ENCODE results near the gene CXCL11.
"Not testable (repeated sequence)": the region's sequence is repeated elsewhere in the genome, so short reads cannot be mapped to it uniquely, and the experiment has no call there.

CXCL11 gene

DNA sequence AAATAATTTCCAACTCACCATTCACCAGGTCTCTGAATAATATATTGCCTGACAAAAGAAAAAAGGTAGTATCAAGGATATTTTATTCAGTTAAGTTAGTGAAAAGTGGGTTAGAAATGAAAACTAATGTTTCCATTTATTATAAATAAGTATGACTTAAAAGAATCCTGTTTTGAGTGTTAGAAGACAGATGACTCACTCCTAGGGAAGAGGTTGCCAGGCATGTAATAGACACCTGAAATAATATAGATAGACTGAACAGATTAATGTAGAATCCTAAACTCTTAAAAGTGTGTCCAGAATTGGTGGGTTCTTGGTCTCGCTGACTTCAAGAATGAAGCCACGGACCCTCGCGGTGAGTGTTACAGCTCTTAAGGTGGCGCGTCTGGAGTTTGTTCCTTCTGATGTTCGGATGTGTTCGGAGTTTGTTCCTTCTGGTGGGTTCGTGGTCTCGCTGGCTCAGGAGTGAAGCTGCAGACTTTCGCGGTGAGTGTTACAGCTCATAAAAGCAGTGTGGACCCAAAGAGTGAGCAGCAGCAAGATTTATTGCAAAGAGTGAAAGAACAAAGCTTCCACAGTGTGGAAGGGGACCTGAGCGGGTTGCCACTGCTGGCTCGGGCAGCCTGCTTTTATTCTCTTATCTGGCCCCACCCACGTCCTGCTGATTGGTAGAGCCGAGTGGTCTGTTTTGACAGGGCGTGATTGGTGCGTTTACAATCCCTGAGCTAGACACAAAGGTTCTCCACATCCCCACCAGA, 6.5 kb upstream of the CXCL11 start:
- DNase-seq (ENCODE audit: low read depth in 2 of 2) = not testable (repeated sequence)

DNA sequence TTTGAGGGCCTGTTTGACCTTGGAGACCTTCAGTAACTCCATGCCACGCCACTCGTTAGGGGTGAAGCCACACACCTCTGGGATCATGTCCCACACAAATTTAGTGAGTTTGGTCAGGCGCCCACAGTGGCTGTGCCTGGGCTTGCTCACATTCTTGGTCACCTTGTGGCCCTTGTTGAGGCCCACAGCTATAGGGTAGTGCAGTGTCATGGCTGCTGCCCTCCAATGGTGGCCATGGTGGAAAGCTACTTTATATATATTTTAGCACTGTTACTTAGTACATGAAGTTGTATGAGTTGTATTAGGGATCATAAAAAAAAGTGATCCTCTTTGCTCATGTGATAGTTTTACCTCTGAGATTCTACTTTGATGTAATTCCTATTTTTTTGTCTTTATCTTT, 985 bp upstream of the CXCL11 start:
- DNase-seq (ENCODE audit: low read depth in 2 of 2) = no peak

DNA sequence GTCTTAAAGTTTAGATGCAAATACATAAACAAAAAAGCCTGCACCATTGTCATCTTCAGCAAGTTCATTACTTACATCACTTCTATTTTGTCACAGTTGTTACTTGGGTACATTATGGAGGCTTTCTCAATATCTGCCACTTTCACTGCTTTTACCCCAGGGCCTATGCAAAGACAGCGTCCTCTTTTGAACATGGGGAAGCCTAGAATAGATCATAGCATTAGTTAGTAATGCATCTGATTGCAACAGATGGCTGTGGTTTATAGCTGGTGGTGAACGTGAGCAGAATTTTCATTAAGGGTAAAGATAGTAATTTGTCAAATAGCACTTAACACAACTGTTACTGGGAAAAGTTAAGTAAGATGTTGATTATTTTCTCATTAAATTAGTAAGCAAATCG, 729 bp downstream of the CXCL11 start:
- DNase-seq (ENCODE audit: low read depth in 2 of 2) = no peak

DNA sequence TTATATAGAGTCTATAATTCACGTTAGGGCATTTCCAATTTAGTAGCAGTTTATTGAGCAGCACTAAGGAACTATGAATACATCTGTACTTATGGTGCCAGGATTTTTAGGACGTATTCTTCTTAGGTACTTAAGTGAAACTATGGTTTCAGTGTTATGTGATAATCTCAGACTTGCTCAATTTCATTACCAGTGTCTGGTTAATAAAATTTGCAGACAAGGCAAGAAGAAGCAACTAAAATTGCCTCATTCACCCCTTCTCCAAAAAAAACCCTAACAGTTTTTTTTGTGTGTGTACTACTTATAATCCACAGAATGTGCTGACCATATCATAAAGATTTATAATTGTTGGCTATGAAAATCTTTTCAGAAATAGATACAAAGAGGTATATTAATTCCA, 6.6 kb downstream of the CXCL11 start:
- no peak for DNase-seq (ENCODE audit: low read depth in 2 of 2)

DNA sequence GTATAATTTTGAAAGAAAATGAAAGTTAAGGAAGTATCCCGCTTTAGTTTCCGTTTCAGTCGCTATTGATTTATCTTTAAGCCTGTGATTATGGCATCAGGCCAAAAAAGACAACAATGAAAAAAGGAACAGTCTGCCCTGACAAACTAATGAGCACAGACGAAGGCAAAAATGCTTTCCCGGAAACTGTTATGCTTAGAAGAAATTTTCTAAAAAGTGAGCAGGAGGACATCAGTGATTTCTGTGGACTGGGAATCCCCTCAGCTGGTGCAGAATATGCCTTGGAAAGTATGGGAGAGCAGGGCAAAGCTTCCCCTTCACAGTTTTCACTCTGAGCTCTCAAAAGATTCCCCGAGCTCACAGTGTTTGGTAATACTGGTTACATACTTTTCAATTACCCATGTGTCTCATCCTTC, 7.5 kb downstream of the CXCL11 start:
- DNase-seq (ENCODE audit: low read depth in 2 of 2) = no peak

DNA sequence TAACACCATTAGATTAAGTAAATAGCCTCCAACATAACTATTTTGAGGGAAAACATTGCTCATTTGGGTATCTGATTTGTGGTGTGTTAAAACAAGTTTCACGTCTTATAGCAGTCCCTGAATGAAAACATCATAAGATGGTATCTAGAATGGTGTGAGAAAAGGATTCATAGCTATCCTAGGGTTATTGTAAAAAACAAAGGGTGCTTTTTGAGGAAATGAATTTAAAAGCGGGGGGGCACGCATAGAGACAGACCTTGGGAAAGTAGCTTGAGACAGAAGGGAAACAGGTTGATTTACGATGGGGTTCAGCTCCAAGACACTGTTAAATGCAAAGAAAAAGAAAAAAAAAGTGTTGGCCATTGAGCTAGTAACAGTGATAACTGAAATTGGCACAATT, 11.8 kb downstream of the CXCL11 start:
- DNase-seq (ENCODE audit: low read depth in 2 of 2) = no peak

DNA sequence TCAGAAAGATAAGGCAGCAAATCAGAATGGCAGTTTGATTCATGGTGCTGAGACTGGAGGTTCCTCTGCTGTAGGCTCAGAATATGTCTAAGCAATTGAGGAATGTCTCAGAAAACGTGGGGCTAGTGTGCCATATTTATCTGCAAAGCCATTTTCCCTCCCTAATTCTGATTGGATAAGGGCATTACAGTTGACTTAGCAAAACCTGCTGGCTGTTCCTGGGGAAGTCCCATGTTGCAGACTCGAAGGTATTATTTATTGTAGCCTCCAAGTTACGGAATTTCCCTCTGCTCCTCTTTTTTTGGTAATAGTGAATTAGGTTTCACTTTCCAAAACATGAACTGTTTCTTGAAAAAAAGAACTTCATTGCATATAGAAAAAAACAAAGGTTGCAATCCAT, 12.5 kb downstream of the CXCL11 start, which contains the start of gene CXCL10:
Gene CXCL10, minus strand, starts transcription at position 109 of the 400 bp plus-strand sequence. Its CDS starts 66 bp downstream, at position 43.
- no peak for DNase-seq (ENCODE audit: low read depth in 2 of 2)

DNA sequence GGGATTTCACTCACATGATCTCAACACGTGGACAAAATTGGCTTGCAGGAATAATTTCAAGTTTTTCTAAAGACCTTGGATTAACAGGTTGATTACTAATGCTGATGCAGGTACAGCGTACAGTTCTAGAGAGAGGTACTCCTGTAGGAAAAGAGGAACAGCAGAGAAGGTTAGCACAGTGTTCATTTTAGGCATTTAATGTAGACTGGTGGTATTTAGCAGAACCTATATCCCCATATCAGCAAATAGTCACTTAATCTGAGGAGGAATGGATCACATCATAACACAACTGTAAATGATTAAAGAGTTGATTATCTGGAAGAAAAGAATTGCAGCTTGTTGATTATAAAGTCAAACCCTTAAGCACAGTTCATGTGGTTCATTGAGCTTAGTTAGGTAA, 13.2 kb downstream of the CXCL11 start:
- DNase-seq (ENCODE audit: low read depth in 2 of 2) = no peak

DNA sequence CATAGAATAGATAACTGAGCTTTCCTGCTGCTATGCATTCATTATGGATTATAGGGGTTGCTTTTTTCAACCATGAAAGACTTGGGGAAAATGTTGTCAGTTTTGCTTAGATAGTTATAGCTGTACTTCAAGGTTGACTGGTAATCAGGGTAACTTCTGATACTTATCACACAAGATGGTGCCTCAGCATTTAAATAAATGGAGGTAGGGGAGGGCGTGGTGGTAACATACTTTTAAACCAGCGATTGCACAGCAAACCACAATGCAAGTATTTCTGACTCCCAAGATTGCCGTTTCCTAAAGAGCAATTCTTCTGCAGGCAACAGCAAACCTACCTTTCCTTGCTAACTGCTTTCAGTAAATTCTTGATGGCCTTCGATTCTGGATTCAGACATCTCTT, 13.8 kb downstream of the CXCL11 start:
- DNase-seq (ENCODE audit: low read depth in 2 of 2) = no peak

DNA sequence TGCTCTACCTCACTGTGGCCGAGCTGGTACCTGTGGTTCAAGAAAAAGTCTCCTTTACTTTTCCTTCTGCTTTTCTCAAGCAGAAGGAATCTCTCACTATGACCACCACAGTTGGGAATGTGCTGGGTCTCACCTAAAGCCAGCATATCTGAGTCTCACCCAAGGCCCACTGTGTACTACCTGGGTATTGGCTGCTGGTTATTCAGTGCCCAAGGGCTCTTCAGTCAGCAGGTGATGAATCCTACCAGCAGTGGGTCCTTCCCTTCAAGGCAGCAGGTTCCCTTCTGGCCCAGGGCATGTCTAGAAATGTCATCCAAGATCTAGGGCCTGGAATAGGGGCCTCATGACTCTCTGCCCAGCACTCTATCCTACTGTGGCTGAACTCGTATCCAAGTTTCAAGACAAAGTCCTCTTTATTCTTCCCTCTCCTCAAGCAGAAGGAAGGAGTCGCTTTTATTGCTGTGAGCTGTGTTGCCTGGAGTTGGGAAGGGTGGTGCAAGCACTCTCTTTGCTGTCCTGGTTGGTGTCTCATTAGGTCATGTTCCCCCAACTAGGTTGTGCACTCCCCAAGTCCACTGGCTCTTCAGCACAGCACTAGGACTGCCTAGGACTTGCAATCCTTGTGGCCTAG, 18.7 kb downstream of the CXCL11 start:
- no peak for DNase-seq (ENCODE audit: low read depth in 2 of 2)

DNA sequence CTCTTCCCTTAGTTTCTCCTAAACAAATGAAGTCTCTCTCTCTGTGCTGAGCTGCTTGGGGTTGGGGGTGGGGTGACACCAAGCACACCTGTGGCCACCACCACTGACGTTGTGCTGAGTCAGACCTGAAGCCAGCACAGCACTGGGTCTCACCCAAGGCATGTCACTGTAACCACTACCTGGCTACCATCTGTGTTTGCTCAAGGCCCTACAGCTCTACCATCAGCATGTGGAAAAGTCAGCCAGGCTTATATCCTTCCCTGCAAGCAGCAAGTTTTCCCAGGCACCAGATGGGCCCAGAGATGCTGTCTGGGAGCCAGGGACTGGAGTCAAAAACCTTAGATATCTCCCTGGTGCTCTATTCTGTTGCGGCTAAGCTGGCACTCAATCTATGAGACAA, 19.5 kb downstream of the CXCL11 start:
- peak; percentile 10 to 19 for DNase-seq (ENCODE audit: low read depth in 2 of 2)

DNA sequence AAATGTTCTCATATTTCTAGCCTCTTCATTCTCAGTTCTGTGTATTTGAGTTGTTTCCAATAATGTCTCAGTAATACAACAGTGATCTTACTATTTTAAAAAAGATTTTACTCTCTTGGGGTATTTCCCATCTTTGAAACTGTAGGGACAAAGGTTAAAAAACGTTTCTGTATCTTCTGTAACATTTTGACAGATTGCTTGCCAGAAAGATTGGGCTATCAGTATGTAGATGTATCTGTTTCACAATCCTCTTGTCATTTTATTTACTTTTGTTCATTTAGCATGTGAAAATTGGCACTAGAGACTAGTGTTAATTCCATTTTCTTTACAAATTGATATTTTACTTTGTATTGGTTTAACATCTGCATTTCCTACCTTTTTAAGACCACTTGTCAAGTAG, 22.3 kb downstream of the CXCL11 start:
- DNase-seq (ENCODE audit: low read depth in 2 of 2) = no peak

DNA sequence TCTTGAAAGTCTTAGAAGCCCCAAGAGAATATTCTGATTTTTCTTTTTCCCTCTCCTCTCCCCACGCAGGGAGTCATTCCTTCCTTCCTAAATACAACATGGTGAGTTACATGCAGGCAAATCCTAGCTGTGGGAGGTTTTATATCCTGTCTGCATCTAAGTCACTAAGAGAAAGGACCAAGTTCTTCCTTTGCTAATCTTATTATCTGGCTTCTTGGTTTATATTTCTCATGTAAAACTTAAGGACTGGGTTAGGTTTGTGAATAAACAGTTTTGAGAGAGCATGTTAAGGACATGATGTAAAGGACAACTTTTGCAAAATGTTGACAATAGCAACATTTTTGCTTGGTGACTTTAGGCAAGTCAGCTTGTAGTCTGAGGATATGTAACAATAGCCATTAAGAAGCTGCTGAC, 23.5 kb downstream of the CXCL11 start:
- no peak for DNase-seq (ENCODE audit: low read depth in 2 of 2)

DNA sequence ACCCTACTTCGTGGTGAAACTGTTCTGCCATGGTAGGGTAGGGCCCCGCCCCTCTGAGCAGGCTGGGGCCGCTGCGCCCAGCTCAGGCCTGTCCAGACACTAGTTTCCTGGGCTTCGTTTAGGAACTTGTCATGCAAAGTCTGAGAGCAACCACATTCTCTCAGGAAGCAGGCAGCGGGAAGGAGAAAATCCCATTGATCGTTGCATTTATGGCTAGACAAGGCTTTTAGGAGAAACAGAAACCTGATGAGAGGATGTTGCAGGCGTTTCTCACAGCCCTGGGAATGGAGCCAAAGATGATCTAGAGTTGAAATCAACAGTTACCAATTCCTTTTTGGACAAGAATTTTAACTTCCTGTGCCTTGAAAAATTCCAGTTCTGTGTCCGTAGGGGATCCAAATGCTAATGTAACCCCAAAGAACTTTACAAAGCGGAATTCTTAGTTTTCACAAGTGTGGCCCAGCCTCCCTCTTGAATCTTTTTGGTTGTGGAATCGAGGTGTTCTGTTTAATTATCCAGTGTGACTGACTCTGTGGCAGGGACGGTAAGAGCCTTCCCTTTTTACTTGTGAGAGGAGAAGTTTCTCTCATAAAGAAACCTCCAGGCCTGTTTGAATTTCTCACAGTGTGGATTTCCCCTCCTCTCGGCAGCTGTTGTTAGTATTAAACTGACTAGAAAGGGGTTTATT, 24.0 kb downstream of the CXCL11 start:
- no peak for DNase-seq (ENCODE audit: low read depth in 2 of 2)

DNA sequence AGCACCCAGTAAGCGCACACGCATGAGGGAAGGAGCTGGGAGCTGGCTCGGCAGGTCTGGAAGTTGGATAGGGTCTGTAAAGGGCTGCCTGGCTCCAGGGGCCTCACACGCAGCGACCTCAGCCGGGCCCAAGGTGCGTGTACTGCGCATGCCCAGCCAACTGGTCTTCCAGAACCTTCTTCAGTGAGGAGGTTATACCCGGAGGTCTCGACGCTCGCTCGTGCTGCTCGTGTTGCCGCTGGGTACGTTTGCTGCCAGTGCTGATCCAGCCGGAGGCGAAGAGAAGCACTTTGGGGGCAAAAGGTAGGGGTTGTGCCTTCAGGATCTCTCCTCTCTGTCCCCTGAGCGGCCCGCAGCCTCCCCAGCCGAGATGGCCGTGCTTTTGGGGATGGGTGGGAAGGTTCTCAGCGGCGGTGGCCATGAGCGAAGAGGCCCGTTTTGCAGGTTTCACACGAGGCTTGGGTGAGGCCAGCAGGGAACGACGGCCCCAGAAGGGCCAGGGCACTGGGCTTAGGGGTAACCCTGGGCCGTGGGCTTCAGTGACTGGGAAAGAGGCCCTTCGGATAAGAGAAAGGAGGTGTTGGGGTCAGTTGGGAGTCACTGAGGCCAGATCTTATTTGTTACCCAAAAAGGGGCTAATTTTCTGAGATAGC, 24.7 kb downstream of the CXCL11 start:
- no peak for DNase-seq (ENCODE audit: low read depth in 2 of 2)

DNA sequence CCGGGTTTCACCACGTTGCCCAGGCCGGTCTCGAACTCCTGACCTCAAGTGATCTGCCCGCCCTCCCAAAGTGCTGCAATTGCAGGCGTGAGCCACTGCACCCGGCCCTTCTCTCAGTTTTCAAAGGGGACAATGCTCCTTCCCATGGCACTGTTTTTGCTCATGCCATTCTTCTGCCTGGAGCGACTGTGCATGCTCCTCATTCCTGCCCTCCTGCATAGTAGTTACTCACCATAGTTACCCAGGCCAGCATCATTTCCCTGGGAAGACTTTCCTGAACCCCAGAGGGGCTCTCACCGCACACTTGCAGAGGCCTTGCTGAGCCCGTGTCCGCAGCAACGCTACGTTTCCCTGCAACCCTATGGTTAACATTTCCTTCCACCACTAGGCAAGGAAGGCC, 25.3 kb downstream of the CXCL11 start:
- no peak for DNase-seq (ENCODE audit: low read depth in 2 of 2)

DNA sequence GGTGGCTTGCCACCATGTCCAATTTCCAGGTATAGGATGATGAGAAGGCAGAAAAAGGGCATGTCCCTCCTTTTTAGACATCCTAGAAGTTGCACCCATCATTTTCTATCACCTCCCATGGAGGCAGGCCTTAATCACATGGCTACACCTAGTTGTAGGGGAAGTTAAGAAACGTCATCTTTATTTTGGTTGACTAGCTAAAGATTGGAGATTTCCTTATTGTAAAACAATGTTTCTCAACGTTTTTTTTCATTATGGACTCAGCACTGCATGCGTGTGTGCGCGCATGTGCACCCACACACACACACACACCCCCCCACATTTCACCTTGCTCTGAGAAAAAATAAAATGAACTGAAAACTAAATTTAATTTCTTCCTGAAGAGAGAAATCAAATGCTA, 26.6 kb downstream of the CXCL11 start:
- DNase-seq (ENCODE audit: low read depth in 2 of 2) = no peak

DNA sequence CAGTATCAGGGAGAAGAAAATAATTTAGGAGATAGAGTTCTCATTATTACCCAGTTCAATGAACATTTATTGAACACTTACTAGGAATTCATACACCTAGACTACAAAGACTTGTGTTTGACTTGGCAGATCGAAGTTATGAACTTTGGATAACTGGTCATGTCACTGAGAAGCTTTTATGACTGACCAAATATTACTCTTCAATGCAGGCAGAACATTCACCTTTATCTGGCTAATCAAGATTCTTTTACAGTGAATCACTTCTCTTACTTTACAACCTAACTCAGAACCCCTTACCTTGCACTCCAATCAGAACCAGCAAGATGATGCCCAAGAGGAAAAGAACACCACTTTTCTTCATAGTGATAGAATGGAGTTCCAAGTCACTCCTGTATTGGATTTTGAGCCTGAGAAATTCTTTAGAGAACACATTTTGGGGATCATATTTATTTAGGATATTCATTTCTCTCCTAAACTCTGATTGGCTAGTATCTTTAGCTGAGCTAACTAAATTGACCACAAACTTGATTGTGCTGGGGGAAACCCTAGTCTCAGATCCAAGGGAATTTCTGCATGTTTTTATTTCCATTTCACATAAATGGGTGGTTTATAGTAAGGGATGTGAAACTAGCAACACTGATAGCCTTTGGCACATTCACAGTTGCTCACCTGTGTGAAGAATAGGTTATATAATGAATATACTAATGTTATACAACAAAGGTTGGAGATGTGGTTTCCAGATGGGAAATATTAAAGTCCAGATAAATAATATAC, 28.6 kb downstream of the CXCL11 start, which contains the start of gene CXCL9:
Gene CXCL9, minus strand, starts transcription at position 421 of the 774 bp plus-strand sequence. Its CDS starts 60 bp downstream, at position 361.
- DNase-seq (ENCODE audit: low read depth in 2 of 2) = no peak

DNA sequence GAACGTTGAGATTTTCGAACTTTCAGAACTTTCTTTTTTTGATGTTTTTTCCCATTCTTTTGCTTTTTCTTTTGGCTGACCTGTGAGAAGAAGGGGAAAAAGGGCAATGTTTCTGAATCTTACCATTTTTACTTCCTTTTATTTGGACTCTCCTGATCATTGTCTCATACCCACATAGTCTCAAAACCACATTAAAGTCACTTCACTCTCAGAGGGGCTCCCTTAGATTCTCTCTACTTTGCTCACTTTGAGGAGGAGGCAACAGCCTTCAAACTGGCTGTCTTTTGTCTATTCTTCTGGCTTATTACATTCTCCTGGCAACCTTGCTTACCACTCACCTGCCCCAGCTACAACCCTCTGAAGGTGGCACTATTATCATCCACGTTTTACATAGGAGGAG, 32.2 kb downstream of the CXCL11 start:
- DNase-seq (ENCODE audit: low read depth in 2 of 2) = no peak

DNA sequence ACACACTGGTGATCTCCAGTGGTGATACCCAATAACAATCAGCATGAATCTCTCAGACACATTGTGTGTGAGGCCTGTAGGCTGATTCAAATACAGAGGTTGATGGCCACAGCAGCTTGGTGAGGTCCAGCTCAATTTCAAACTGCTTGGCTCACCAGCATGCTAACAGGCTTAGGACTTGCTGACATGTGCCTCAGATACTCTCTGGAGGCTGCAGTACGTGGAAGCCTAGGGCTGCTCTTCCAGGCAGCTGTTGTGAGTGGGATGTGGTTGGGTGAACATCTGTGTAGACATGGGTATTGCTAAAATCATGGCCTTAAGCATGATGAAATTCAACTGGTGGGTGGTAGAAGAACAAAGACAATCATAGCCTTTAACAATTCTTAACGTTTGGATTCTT, 32.8 kb downstream of the CXCL11 start:
- DNase-seq (ENCODE audit: low read depth in 2 of 2) = no peak

DNA sequence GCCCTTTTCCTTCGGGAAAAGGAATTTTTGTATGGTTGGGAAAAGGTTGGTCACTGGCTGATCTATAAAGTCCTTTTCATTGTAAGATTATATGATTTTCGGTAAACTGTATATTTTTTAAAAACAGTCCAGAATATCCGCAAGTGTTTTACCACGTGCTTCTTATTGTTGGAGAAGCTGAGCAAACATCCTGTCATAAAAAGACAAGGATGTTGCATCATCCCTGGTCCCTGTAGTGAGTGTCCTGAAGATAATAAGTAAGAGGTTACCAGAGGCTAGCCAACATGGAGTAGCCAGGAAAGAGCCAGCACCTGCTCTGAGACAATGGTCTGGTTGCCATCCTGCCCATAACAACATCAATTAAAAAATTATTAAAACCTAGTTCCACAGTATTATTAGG, 33.7 kb downstream of the CXCL11 start:
- no peak for DNase-seq (ENCODE audit: low read depth in 2 of 2)

DNA sequence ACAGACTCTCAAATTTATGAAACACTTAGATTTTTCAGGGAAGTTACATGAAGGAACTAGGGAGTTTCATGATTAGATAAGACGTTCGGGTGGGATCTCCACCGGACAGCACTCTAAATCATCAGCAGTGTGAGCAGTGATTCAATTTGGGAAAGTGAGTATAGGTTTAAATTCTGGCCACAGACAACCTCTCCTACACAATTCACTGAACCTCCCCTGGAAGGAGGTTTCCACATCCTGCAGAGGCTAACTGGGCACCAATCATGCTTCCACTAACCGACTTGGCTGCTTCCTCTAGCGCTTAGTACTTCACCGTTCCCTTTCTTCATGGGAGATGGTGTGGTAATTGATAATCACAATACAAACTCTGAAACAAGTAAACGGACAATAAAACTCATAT, 34.2 kb downstream of the CXCL11 start:
- no peak for DNase-seq (ENCODE audit: low read depth in 2 of 2)
